ENCODE results near the gene SHOC2. TPM values are rescaled to one million over a fixed set of nuclear protein-coding genes. Genes with fewer than 3 reads are reported as not detected.

The SHOC2 gene
- polyA plus RNA-seq, 1 donor from 2014 or later, result 46.0 TPM

GRCh38 chr10:110900983-110901382 lies 18.4 kb upstream of the SHOC2 start:
- no peak overlapping the region for H3K27ac ChIP-seq (ENCODE audit: low read length)
- H3K36me3 ChIP-seq (ENCODE audit: insufficient read depth, low read length), result no peaks in the 10 kb centered on the region
- no peaks in the 10 kb centered on the region for H3K27me3 ChIP-seq (ENCODE audit: insufficient read depth, low read depth, low read length)
- no peaks in the 10 kb centered on the region for H3K9me3 ChIP-seq (ENCODE audit: low read length)
- no peak overlapping the region for H2AFZ ChIP-seq (ENCODE audit: low read depth, low read length)
- no peak overlapping the region for H3K4me2 ChIP-seq (ENCODE audit: low read length)
- H3K4me3 ChIP-seq (ENCODE audit: low read length), result no peak overlapping the region
- no peak overlapping the region for H3K9ac ChIP-seq (ENCODE audit: low read length)
- no peaks in the 10 kb centered on the region for H3K9me2 ChIP-seq (ENCODE audit: insufficient read depth, low read length)
- H3F3A ChIP-seq (ENCODE audit: insufficient read depth, low read length, poor library complexity, severe bottlenecking), result no peaks in the 10 kb centered on the region
- no peaks in the 10 kb centered on the region for H4K20me1 ChIP-seq (ENCODE audit: insufficient read depth)
- H3K79me2 ChIP-seq (replicated peaks; ENCODE audit: insufficient read depth, low read length), result no peaks in the 10 kb centered on the region
- TF ChIP-seq RAD21 (conservative IDR thresholded peaks at IDR 0.05) (no peak), MXI1 (conservative IDR thresholded peaks at IDR 0.05; ENCODE audit: poor library complexity, severe bottlenecking) (no peak), CTCF (IDR thresholded peaks at IDR 0.05; ENCODE audit: poor library complexity, severe bottlenecking) (no peak)

GRCh38 chr10:110901954-110902819 lies 17.2 kb upstream of the SHOC2 start:
- H4K20me1 ChIP-seq (ENCODE audit: insufficient read depth), result no peaks in the 10 kb centered on the region
- H3F3A ChIP-seq (ENCODE audit: insufficient read depth, low read length, poor library complexity, severe bottlenecking), result no peaks in the 10 kb centered on the region
- no peaks in the 10 kb centered on the region for H3K79me2 ChIP-seq (replicated peaks; ENCODE audit: insufficient read depth, low read length)
- no peak overlapping the region for H3K9ac ChIP-seq (ENCODE audit: low read length)
- no peaks in the 10 kb centered on the region for H3K36me3 ChIP-seq (ENCODE audit: insufficient read depth, low read length)
- TF ChIP-seq POLR2AphosphoS5 (IDR thresholded peaks at IDR 0.05), result no peak
- no peak for TF ChIP-seq EZH2 (IDR thresholded peaks at IDR 0.05; ENCODE audit: borderline replicate concordance, insufficient read depth, low read length, poor library complexity, severe bottlenecking)
- no peak for TF ChIP-seq SMC3 (conservative IDR thresholded peaks at IDR 0.05; ENCODE audit: poor library complexity)
- no peak for TF ChIP-seq TAF1 (IDR thresholded peaks at IDR 0.05; ENCODE audit: low read depth)
- no peak for TF ChIP-seq MXI1 (conservative IDR thresholded peaks at IDR 0.05; ENCODE audit: poor library complexity, severe bottlenecking)
- no peak for TF ChIP-seq REST (IDR thresholded peaks at IDR 0.05; ENCODE audit: borderline replicate concordance)
- no peak for TF ChIP-seq EP300 (conservative IDR thresholded peaks at IDR 0.05; ENCODE audit: poor library complexity, severe bottlenecking)
- no peak for TF ChIP-seq CTCF (IDR thresholded peaks at IDR 0.05; ENCODE audit: poor library complexity, severe bottlenecking)
- TF ChIP-seq RAD21 (conservative IDR thresholded peaks at IDR 0.05), result no peak
- no peaks in the 10 kb centered on the region for H3K9me2 ChIP-seq (ENCODE audit: insufficient read depth, low read length)
- H3K27me3 ChIP-seq (ENCODE audit: insufficient read depth, low read depth, low read length), result no peaks in the 10 kb centered on the region
- no peak overlapping the region for H2AFZ ChIP-seq (ENCODE audit: low read depth, low read length)
- no peak overlapping the region for H3K27ac ChIP-seq (ENCODE audit: low read length)
- H3K4me2 ChIP-seq (ENCODE audit: low read length), result no peak overlapping the region
- H3K4me3 ChIP-seq (ENCODE audit: low read length), result no peak overlapping the region
- no peaks in the 10 kb centered on the region for H3K9me3 ChIP-seq (ENCODE audit: low read length)
